HepG2 (cell line): ENCODE results near the gene RPS28. TPM values are rescaled to one million over a fixed set of nuclear protein-coding genes. Genes with fewer than 3 reads are reported as not detected.

ENCODE experiments used
- ATM ChIP-seq: fragments of 450-650 bp; IDR thresholded peaks from 2 replicates; pipeline ENCODE4 v1.7.1; 2017; ENCODE audit warnings: mild to moderate bottlenecking, borderline replicate concordance
- HOXD1 ChIP-seq: sonication (generic); formaldehyde crosslinking; IDR thresholded peaks from 2 replicates; pipeline ENCODE4 v1.5.0; 2020; ENCODE audit warnings: missing genetic modification reagents
- IRF2 ChIP-seq: IDR thresholded peaks from 2 replicates; pipeline ENCODE4 v1.6.1; 2018; ENCODE audit warnings: missing genetic modification reagents, missing compliant biosample characterization
- RFXANK ChIP-seq: IDR thresholded peaks from 2 replicates; pipeline ENCODE4 v1.6.1; 2016
- SAP130 ChIP-seq: IDR thresholded peaks from 2 replicates; pipeline ENCODE4 v1.6.1; 2016; ENCODE audit warnings: low read depth
- SATB2 ChIP-seq: sonication (generic); formaldehyde crosslinking; IDR thresholded peaks from 2 replicates; pipeline ENCODE4 v1.5.0; 2020; ENCODE audit warnings: missing genetic modification reagents
- TRIM24 ChIP-seq: sonication (generic); formaldehyde crosslinking; IDR thresholded peaks from 2 replicates; pipeline ENCODE4 v1.8.0; 2022; ENCODE audit warnings: mild to moderate bottlenecking, missing genetic modification reagents
- XRCC5 ChIP-seq: fragments of 200-400 bp; formaldehyde crosslinking; optimal IDR thresholded peaks from 2 replicates; pipeline ENCODE3; 2017; ENCODE audit warnings: mild to moderate bottlenecking, low read length
- ZMYM3 ChIP-seq: sonication (generic); formaldehyde crosslinking; IDR thresholded peaks from 2 replicates; pipeline ENCODE4 v1.5.1; 2020; ENCODE audit warnings: mild to moderate bottlenecking, missing genetic modification reagents
- polyA plus RNA-seq, 8 experiments: library from polyadenylated mRNA; depleted of rRNA in 3 of 8; stranded (reverse) in 7 of 8; unstranded in 1 of 8; fragments of >200 nt; fragmentation: Illumina TruSeq in 4 of 8; extraction: Trizol in 4 of 8; gene quantifications; 2 replicates each; pipeline versions ENCODE4 v1.2.1 to v1.2.3, GENCODE V29; 2011 to 2016; ENCODE audit warnings: low read depth in 4 of 8, missing spikeins in 1 of 8, mixed read lengths in 1 of 8; ENCODE audit not compliant: insufficient read depth in 1 of 8
- total RNA-seq, 5 experiments: library from RNA; depleted of rRNA; stranded (reverse); fragments of >200 nt; fragmentation: Illumina TruSeq; extraction: Trizol; gene quantifications; 2 replicates each; pipeline ENCODE4 v1.2.3, GENCODE V29; 2016; ENCODE audit warnings: low read depth in 1 of 5
- TF ChIP-seq, protein P1 (sequence below): sonication (generic); formaldehyde crosslinking; conservative IDR thresholded peaks from 2 replicates; pipeline ENCODE4 v1.4.0; 2020; ENCODE audit warnings: mild to moderate bottlenecking, missing genetic modification reagents, moderate library complexity
- TF ChIP-seq, protein P2 (sequence below): sonication (generic); formaldehyde crosslinking; IDR thresholded peaks from 2 replicates; pipeline ENCODE4 v1.4.0; 2020; ENCODE audit warnings: missing genetic modification reagents
- TF ChIP-seq, protein P3 (sequence below): sonication (generic); formaldehyde crosslinking; IDR thresholded peaks from 2 replicates; pipeline ENCODE4 v1.4.0; 2020; ENCODE audit warnings: missing genetic modification reagents, borderline replicate concordance
- TF ChIP-seq, protein P4 (sequence below): fragments of 450-650 bp; IDR thresholded peaks from 2 replicates; pipeline ENCODE4 v1.6.1; 2017
- TF ChIP-seq, protein P5 (sequence below): sonication (generic); formaldehyde crosslinking; IDR thresholded peaks from 2 replicates; pipeline ENCODE4 v1.8.1; 2023; ENCODE audit warnings: mild to moderate bottlenecking, moderate library complexity, missing genetic modification reagents
- TF ChIP-seq, protein P6 (sequence below): sonication (generic); formaldehyde crosslinking; IDR thresholded peaks from 2 replicates; pipeline ENCODE4 v1.5.1; 2020; ENCODE audit warnings: missing genetic modification reagents, mild to moderate bottlenecking, borderline replicate concordance
- TF ChIP-seq, protein P7 (sequence below): sonication (generic); formaldehyde crosslinking; IDR thresholded peaks from 2 replicates; pipeline ENCODE4 v1.5.1; 2020; ENCODE audit warnings: mild to moderate bottlenecking, missing genetic modification reagents, borderline replicate concordance

RPS28 gene
- total and polyA plus RNA-seq, 2 of the 13 experiments (the other 11 are each of a cell fraction or from before 2014, with no cell fraction given), result 281 to 545 TPM

DNA sequence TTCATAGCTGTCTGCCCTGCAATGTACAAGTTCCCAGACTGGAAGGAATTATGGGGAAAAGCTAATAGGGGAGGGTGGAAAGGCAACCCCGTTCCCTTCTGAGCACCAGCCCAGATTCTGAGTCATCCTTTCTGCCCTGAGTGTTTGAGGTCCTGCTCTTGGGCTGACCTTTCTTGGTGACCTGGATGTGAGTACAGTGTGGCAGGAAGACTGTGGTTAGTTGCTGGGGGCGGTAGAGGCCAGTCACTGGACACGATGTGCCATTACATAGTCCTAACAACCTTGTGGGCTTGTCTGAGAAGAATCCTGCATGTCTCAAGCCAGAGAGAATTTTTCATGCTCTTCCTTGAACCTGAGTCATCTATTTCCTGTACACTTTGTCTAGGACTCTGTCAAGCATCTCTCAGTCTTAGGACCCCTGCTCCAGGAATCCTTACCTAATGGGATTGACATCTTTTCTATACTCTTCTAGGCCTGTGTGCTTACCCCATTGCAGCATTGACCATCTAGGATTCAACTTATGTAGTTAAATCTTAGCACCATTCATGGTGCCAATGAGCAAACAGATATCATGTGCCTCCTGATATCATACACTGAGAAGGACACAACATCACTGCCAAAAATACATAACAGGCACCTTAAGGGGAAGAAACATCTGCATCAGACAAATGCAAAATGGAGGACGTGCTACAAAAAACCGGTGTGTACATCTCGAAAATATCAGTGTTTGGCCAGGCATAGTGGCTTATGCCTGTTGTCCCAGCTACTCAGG is 34.5 kb downstream of the RPS28 start (continued):
- TF ChIP-seq, protein P1, sequence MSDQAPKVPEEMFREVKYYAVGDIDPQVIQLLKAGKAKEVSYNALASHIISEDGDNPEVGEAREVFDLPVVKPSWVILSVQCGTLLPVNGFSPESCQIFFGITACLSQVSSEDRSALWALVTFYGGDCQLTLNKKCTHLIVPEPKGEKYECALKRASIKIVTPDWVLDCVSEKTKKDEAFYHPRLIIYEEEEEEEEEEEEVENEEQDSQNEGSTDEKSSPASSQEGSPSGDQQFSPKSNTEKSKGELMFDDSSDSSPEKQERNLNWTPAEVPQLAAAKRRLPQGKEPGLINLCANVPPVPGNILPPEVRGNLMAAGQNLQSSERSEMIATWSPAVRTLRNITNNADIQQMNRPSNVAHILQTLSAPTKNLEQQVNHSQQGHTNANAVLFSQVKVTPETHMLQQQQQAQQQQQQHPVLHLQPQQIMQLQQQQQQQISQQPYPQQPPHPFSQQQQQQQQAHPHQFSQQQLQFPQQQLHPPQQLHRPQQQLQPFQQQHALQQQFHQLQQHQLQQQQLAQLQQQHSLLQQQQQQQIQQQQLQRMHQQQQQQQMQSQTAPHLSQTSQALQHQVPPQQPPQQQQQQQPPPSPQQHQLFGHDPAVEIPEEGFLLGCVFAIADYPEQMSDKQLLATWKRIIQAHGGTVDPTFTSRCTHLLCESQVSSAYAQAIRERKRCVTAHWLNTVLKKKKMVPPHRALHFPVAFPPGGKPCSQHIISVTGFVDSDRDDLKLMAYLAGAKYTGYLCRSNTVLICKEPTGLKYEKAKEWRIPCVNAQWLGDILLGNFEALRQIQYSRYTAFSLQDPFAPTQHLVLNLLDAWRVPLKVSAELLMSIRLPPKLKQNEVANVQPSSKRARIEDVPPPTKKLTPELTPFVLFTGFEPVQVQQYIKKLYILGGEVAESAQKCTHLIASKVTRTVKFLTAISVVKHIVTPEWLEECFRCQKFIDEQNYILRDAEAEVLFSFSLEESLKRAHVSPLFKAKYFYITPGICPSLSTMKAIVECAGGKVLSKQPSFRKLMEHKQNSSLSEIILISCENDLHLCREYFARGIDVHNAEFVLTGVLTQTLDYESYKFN (CRISPR knock-in tag), result peak; percentile 64
- TF ChIP-seq SATB2 (no peak), SAP130 (CRISPR knock-in tag) (peak; percentile 89), ATM (no peak), IRF2 (CRISPR knock-in tag) (peak; percentile 63; the same call in 1 of the 2 replicates), TRIM24 (no peak), ZMYM3 (CRISPR knock-in tag) (peak; percentile 89), RFXANK (no peak), XRCC5 (peak; percentile 52), HOXD1 (CRISPR knock-in tag) (no peak)
- TF ChIP-seq, protein P2, sequence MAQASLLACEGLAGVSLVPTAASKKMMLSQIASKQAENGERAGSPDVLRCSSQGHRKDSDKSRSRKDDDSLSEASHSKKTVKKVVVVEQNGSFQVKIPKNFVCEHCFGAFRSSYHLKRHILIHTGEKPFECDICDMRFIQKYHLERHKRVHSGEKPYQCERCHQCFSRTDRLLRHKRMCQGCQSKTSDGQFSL, result no peak
- TF ChIP-seq, protein P3, sequence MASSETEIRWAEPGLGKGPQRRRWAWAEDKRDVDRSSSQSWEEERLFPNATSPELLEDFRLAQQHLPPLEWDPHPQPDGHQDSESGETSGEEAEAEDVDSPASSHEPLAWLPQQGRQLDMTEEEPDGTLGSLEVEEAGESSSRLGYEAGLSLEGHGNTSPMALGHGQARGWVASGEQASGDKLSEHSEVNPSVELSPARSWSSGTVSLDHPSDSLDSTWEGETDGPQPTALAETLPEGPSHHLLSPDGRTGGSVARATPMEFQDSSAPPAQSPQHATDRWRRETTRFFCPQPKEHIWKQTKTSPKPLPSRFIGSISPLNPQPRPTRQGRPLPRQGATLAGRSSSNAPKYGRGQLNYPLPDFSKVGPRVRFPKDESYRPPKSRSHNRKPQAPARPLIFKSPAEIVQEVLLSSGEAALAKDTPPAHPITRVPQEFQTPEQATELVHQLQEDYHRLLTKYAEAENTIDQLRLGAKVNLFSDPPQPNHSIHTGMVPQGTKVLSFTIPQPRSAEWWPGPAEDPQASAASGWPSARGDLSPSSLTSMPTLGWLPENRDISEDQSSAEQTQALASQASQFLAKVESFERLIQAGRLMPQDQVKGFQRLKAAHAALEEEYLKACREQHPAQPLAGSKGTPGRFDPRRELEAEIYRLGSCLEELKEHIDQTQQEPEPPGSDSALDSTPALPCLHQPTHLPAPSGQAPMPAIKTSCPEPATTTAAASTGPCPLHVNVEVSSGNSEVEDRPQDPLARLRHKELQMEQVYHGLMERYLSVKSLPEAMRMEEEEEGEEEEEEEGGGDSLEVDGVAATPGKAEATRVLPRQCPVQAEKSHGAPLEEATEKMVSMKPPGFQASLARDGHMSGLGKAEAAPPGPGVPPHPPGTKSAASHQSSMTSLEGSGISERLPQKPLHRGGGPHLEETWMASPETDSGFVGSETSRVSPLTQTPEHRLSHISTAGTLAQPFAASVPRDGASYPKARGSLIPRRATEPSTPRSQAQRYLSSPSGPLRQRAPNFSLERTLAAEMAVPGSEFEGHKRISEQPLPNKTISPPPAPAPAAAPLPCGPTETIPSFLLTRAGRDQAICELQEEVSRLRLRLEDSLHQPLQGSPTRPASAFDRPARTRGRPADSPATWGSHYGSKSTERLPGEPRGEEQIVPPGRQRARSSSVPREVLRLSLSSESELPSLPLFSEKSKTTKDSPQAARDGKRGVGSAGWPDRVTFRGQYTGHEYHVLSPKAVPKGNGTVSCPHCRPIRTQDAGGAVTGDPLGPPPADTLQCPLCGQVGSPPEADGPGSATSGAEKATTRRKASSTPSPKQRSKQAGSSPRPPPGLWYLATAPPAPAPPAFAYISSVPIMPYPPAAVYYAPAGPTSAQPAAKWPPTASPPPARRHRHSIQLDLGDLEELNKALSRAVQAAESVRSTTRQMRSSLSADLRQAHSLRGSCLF (CRISPR knock-in tag), result no peak
- TF ChIP-seq, protein P4, sequence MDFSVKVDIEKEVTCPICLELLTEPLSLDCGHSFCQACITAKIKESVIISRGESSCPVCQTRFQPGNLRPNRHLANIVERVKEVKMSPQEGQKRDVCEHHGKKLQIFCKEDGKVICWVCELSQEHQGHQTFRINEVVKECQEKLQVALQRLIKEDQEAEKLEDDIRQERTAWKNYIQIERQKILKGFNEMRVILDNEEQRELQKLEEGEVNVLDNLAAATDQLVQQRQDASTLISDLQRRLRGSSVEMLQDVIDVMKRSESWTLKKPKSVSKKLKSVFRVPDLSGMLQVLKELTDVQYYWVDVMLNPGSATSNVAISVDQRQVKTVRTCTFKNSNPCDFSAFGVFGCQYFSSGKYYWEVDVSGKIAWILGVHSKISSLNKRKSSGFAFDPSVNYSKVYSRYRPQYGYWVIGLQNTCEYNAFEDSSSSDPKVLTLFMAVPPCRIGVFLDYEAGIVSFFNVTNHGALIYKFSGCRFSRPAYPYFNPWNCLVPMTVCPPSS, result no peak
- TF ChIP-seq, protein P5, sequence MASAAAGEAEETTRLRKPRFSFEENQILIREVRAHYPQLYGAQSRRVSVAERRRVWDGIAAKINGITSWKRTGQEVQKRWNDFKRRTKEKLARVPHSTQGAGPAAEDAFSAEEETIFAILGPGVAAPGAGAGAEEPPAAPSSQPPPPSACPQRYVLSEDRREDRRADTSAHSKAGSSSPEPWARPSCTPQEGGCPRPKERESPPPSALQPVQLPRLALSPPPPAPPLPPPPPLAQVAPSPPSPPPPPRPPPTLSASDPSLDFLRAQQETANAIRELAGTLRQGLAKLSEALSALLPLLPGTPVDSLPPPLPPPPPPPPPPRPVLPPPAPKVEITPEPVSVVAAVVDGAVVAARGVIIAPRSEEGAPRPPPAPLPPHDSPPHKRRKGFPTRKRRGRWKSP (CRISPR knock-in tag), result no peak
- TF ChIP-seq, protein P6, sequence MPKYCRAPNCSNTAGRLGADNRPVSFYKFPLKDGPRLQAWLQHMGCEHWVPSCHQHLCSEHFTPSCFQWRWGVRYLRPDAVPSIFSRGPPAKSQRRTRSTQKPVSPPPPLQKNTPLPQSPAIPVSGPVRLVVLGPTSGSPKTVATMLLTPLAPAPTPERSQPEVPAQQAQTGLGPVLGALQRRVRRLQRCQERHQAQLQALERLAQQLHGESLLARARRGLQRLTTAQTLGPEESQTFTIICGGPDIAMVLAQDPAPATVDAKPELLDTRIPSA (CRISPR knock-in tag), result no peak
- TF ChIP-seq, protein P7, sequence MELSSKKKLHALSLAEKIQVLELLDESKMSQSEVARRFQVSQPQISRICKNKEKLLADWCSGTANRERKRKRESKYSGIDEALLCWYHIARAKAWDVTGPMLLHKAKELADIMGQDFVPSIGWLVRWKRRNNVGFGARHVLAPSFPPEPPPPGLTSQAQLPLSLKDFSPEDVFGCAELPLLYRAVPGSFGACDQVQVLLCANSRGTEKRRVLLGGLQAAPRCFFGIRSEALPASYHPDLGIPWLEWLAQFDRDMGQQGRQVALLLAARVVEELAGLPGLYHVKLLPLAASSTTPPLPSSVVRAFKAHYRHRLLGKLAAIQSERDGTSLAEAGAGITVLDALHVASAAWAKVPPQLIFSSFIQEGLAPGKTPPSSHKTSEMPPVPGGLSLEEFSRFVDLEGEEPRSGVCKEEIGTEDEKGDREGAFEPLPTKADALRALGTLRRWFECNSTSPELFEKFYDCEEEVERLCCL, result no peak
